CD14-positive monocyte (primary cell): ENCODE results near the gene NOP14. TPM values are rescaled to one million over a fixed set of nuclear protein-coding genes. Genes with fewer than 3 reads are reported as not detected.
A peak's percentile ranks its signal among the peaks of the same experiment; 100 is the strongest.

Source experiments
- DNase-seq, 3 donors: peaks; one replicate each; pipeline ENCODE4 v3.0.0-alpha.2; 2011 to 2022
- H2AFZ ChIP-seq: 2 replicates; pipeline ENCODE4 v1.6.0; 2012; ENCODE audit warnings: mild to moderate bottlenecking, low read depth, low read length, inconsistent platforms; ENCODE audit not compliant: insufficient read depth, poor library complexity, severe bottlenecking
- H3K27ac ChIP-seq, 2 donors: 1 replicate in 1 of 2; 2 replicates in 1 of 2; pipeline ENCODE4 v1.5.1; 2012 to 2013; ENCODE audit warnings: low read length in 2 of 2, control low read depth in 1 of 2, inconsistent platforms in 1 of 2, low read depth in 1 of 2, mild to moderate bottlenecking in 1 of 2
- H3K27me3 ChIP-seq, 2 donors: one replicate each; pipeline versions ENCODE4 v1.6.0 to v1.6.1; 2011 to 2013; ENCODE audit warnings: low read length in 2 of 2; ENCODE audit not compliant: control insufficient read depth in 2 of 2, insufficient read depth in 2 of 2
- H3K36me3 ChIP-seq, 2 donors: replicated peaks in 1 of 2; 1 replicate in 1 of 2; 2 replicates in 1 of 2; pipeline versions ENCODE4 v1.5.1 to v1.6.1; 2012 to 2013; ENCODE audit warnings: low read length in 2 of 2, control low read depth in 1 of 2, inconsistent platforms in 1 of 2, mild to moderate bottlenecking in 1 of 2; ENCODE audit not compliant: insufficient read depth in 2 of 2, control insufficient read depth in 1 of 2
- H3K4me1 ChIP-seq, 2 donors: 1 replicate in 1 of 2; 2 replicates in 1 of 2; pipeline versions ENCODE4 v1.5.1 to v1.6.1; 2012 to 2013; ENCODE audit warnings: low read length in 2 of 2, control low read depth in 1 of 2, inconsistent platforms in 1 of 2, mild to moderate bottlenecking in 1 of 2, moderate library complexity in 1 of 2; ENCODE audit not compliant: insufficient read depth in 2 of 2, control insufficient read depth in 1 of 2
- H3K4me2 ChIP-seq: replicated peaks from 2 replicates; pipeline ENCODE3; 2012; ENCODE audit warnings: low read length, moderate library complexity, mild to moderate bottlenecking; ENCODE audit not compliant: poor library complexity, severe bottlenecking; ENCODE audit errors: extremely low read depth
- H3K4me3 ChIP-seq, 3 experiments: fragments of 200-600 bp in 1 of 3; sonication (generic) in 1 of 3; replicated peaks in 1 of 3; 1 replicate in 2 of 3; 2 replicates in 1 of 3; pipeline ENCODE4 v1.5.1; 2011 to 2013; ENCODE audit warnings: low read length in 3 of 3, mild to moderate bottlenecking in 3 of 3, control low read depth in 2 of 3, low read depth in 2 of 3, inconsistent platforms in 1 of 3, moderate library complexity in 1 of 3
- H3K79me2 ChIP-seq: 2 replicates; pipeline ENCODE4 v1.6.0; 2012; ENCODE audit warnings: mild to moderate bottlenecking, control low read depth, inconsistent platforms, low read length, moderate library complexity; ENCODE audit not compliant: insufficient read depth
- H3K9ac ChIP-seq: 2 replicates; pipeline ENCODE4 v1.6.0; 2017; ENCODE audit warnings: low read length, mild to moderate bottlenecking; ENCODE audit not compliant: insufficient read depth, poor library complexity, severe bottlenecking
- H3K9me3 ChIP-seq, 2 donors: replicated peaks in 1 of 2; 1 replicate in 1 of 2; 2 replicates in 1 of 2; pipeline versions ENCODE4 v1.5.1 to v1.6.1; 2012 to 2013; ENCODE audit warnings: low read length in 2 of 2, control low read depth in 1 of 2; ENCODE audit not compliant: control insufficient read depth in 1 of 2, insufficient read depth in 1 of 2
- H4K20me1 ChIP-seq: 2 replicates; pipeline ENCODE4 v1.6.0; 2012; ENCODE audit warnings: mild to moderate bottlenecking, low read length, control low read depth, moderate library complexity; ENCODE audit not compliant: insufficient read depth
- H3K27ac Mint-ChIP-seq, 7 donors: one replicate each; pipeline ENCODE4 v1.8.0; 2020; ENCODE audit warnings: mild to moderate bottlenecking in 7 of 7, mixed read lengths in 7 of 7, moderate library complexity in 6 of 7, inconsistent platforms in 2 of 7
- H3K27me3 Mint-ChIP-seq, 3 donors: one replicate each; pipeline ENCODE4 v1.8.0; 2021 to 2022; ENCODE audit warnings: low read depth in 3 of 3, mild to moderate bottlenecking in 3 of 3, mixed read lengths in 3 of 3, moderate library complexity in 3 of 3, inconsistent platforms in 1 of 3
- H3K36me3 Mint-ChIP-seq, 2 donors: one replicate each; pipeline ENCODE4 v1.8.0; 2020; ENCODE audit warnings: mixed read lengths in 2 of 2, inconsistent platforms in 1 of 2, mild to moderate bottlenecking in 1 of 2
- H3K4me1 Mint-ChIP-seq: one replicate; pipeline ENCODE4 v1.8.0; 2020; ENCODE audit warnings: mild to moderate bottlenecking, mixed read lengths
- H3K4me3 Mint-ChIP-seq, 2 donors: one replicate each; pipeline ENCODE4 v1.8.0; 2020; ENCODE audit warnings: mild to moderate bottlenecking in 2 of 2, mixed read lengths in 2 of 2, moderate library complexity in 1 of 2
- H3K9me3 Mint-ChIP-seq, 7 donors: one replicate each; pipeline ENCODE4 v1.8.0; 2020 to 2022; ENCODE audit warnings: mixed read lengths in 7 of 7, mild to moderate bottlenecking in 6 of 7, moderate library complexity in 6 of 7, inconsistent platforms in 2 of 7
- WGBS: methylation state at CpG from one replicate; pipeline ENCODE4 v1.1.5; 2013; ENCODE audit warnings: missing lambda C conversion rate; ENCODE audit not compliant: insufficient coverage; 5-methylcytosine and 5-hydroxymethylcytosine counted together
- intact Hi-C, 2 donors: fragments of 100-400 bp; cut with micrococcal nuclease; formaldehyde crosslinking; loops; one replicate each; pipeline versions ENCODE4 v1.15.0 to v1.15.1; 2023
- polyA plus RNA-seq, 3 donors: library from polyadenylated mRNA; depleted of rRNA in 1 of 3; unstranded in 2 of 3; stranded (reverse) in 1 of 3; fragments of 300-500 nt in 2 of 3; fragments of >200 nt in 1 of 3; fragmentation: Illumina TruSeq in 2 of 3; gene quantifications; 1 replicate in 2 of 3; 2 replicates in 1 of 3; pipeline ENCODE4 v1.2.3, GENCODE V29; 2012 to 2021
- TF ChIP-seq, protein P1 (sequence below): fragments of 200-600 bp; IDR thresholded peaks from one replicate; pipeline ENCODE4 v1.8.0; 2022; ENCODE audit warnings: antibody characterized with exemption, mild to moderate bottlenecking

The NOP14 gene
- polyA plus RNA-seq, 3 donors: 3.9 to 6.2 (median 4.3) TPM

DNA sequence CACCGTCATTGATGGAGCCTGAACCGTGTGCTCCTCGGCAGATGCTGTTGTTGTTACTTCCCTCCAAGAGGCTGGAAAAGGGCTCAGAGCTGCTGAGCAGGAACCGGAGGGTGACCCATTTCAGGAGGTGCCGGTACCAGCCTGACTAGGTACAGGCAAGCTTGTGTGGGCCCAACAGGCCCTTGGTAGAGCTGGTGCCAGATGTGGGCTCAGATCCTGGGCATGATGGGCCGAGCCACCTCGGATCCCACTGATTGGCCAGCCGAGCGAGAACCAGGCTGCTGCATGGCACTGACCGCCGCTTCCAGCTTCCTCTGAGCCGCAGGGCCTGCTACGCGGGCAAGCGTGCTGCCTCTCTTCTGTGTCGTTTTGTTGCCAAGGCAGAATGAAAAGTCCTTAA, 33.7 kb downstream of the NOP14 start:
- TF ChIP-seq, protein P1, sequence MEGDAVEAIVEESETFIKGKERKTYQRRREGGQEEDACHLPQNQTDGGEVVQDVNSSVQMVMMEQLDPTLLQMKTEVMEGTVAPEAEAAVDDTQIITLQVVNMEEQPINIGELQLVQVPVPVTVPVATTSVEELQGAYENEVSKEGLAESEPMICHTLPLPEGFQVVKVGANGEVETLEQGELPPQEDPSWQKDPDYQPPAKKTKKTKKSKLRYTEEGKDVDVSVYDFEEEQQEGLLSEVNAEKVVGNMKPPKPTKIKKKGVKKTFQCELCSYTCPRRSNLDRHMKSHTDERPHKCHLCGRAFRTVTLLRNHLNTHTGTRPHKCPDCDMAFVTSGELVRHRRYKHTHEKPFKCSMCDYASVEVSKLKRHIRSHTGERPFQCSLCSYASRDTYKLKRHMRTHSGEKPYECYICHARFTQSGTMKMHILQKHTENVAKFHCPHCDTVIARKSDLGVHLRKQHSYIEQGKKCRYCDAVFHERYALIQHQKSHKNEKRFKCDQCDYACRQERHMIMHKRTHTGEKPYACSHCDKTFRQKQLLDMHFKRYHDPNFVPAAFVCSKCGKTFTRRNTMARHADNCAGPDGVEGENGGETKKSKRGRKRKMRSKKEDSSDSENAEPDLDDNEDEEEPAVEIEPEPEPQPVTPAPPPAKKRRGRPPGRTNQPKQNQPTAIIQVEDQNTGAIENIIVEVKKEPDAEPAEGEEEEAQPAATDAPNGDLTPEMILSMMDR: no peak
- Mint-ChIP-seq H3K36me3 (peaks cover 55 to 66% of the 10 kb centered on the region in 2 donors), H3K9me3 (no peaks in the 10 kb centered on the region), H3K4me1 (peaks cover 25% of the 10 kb centered on the region), H3K27me3 (peaks cover 0 to 5% (median 2%) of the 10 kb centered on the region in 3 donors), H3K4me3 (no peak overlapping the region), H3K27ac (peak overlapping the region in 2 of 7 donors; percentile 24 to 86)
- Histone ChIP-seq H3K36me3 (peaks cover 68 to 71% of the 10 kb centered on the region in 2 donors), H3K27ac (peak overlapping the region; percentile 9 to 85), H3K4me2 (no peak overlapping the region), H4K20me1 (peaks cover 61% of the 10 kb centered on the region), H3K9ac (no peak overlapping the region), H3K9me3 (no peaks in the 10 kb centered on the region), H3K79me2 (peaks cover 46% of the 10 kb centered on the region), H3K4me3 (no peak overlapping the region), H3K27me3 (no peaks in the 10 kb centered on the region), H2AFZ (no peak overlapping the region), H3K4me1 (peaks cover 33 to 34% of the 10 kb centered on the region in 2 donors)
- DNase-seq: no peak
- 90% methylated on average over 15 of the region's 16 CpGs for WGBS
- intact Hi-C loops: no loop called here

DNA sequence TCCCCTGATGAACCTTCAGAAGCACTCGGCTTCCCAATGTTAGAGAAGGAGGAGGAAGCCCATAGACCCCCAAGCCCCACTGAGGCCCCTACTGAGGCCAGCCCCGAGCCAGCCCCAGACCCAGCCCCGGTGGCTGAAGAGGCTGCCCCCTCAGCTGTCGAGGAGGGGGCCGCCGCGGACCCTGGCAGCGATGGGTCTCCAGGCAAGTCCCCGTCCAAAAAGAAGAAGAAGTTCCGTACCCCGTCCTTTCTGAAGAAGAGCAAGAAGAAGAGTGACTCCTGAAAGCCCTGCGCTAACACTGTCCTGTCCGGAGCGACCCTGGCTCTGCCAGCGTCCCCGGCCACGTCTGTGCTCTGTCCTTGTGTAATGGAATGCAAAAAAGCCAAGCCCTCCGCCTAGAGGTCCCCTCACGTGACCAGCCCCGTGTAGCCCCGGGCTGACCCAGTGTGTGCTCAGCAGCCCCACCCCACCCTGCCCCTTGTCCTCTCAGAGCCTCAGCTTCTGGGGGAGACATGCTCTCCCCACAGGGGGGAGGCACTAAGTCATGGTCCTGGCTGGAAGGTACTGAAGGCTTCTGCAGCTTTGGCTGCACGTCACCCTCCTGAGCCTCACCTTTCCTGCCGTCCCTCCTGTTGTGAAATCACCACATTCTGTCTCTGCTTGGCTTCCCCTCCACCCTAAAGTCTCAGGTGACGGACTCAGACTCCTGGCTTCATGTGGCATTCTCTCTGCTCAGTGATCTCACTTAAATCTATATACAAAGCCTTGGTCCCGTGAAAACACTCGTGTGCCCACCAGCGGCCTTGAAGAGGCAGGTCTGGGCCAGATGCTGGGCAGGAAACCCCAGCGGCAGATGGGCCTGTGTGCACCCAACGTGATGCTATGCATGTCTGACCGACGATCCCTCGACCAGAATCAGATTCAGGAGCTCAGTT, 34.7 kb downstream of the NOP14 start:
- Mint-ChIP-seq H3K9me3 (no peaks in the 10 kb centered on the region), H3K4me3 (no peak overlapping the region), H3K27ac (peak overlapping the region; percentile 15 to 86 (median 50)), H3K36me3 (peaks cover 62 to 75% of the 10 kb centered on the region in 2 donors), H3K27me3 (peaks cover 0 to 5% (median 2%) of the 10 kb centered on the region in 3 donors), H3K4me1 (peaks cover 24% of the 10 kb centered on the region)
- intact Hi-C loops: no loop called here
- Histone ChIP-seq H4K20me1 (peaks cover 67% of the 10 kb centered on the region), H3K27me3 (no peaks in the 10 kb centered on the region), H3K36me3 (peaks cover 78 to 80% of the 10 kb centered on the region in 2 donors), H3K4me1 (peaks cover 28 to 29% of the 10 kb centered on the region in 2 donors), H3K9ac (no peak overlapping the region), H3K9me3 (no peaks in the 10 kb centered on the region), H2AFZ (no peak overlapping the region), H3K79me2 (peaks cover 44% of the 10 kb centered on the region), H3K4me2 (no peak overlapping the region), H3K4me3 (no peak overlapping the region), H3K27ac (peak overlapping the region in 1 of 2 donors; percentile 85)
- DNase-seq: no peak
- TF ChIP-seq, protein P1: no peak
- WGBS: 83% methylated on average over 26 of the region's 32 CpGs
